NT2/D1 (cell line): Measurements from ENCODE around the gene TEAD4.

Experiments
- DNase-seq: peaks from one replicate; pipeline ENCODE4 v3.0.0-alpha.2; 2011; ENCODE audit warnings: low read depth, low spot score
- H3K27me3 ChIP-seq: 2 replicates; pipeline ENCODE4 v1.6.0; 2011; ENCODE audit warnings: mild to moderate bottlenecking; ENCODE audit not compliant: insufficient read length, insufficient read depth
- H3K36me3 ChIP-seq: 2 replicates; pipeline ENCODE4 v1.6.1; 2011; ENCODE audit warnings: mild to moderate bottlenecking, low read length, mixed read lengths; ENCODE audit not compliant: insufficient read depth, insufficient read length
- H3K4me1 ChIP-seq: 2 replicates; pipeline ENCODE4 v1.5.1; 2011; ENCODE audit not compliant: insufficient read depth, insufficient read length
- H3K4me3 ChIP-seq: 2 replicates; pipeline ENCODE4 v1.5.1; 2011; ENCODE audit warnings: low read depth; ENCODE audit not compliant: insufficient read length
- H3K9ac ChIP-seq: 2 replicates; pipeline ENCODE4 v1.6.0; 2011; ENCODE audit warnings: low read depth; ENCODE audit not compliant: insufficient read length
- H3K9me3 ChIP-seq: 2 replicates; pipeline ENCODE4 v1.5.1; 2011; ENCODE audit warnings: mild to moderate bottlenecking, low read length; ENCODE audit not compliant: insufficient read depth
- SUZ12 ChIP-seq: IDR thresholded peaks from 2 replicates; pipeline ENCODE4 v1.6.1; 2011; ENCODE audit not compliant: insufficient read length, insufficient read depth; ENCODE audit errors: extremely low read depth
- YY1 ChIP-seq: IDR thresholded peaks from 2 replicates; pipeline ENCODE4 v1.6.1; 2011; ENCODE audit not compliant: insufficient read length, insufficient read depth
- ZNF274 ChIP-seq: IDR thresholded peaks from 2 replicates; pipeline ENCODE4 v1.6.1; 2011; ENCODE audit warnings: mild to moderate bottlenecking, low read depth, low read length

Gene TEAD4

DNA sequence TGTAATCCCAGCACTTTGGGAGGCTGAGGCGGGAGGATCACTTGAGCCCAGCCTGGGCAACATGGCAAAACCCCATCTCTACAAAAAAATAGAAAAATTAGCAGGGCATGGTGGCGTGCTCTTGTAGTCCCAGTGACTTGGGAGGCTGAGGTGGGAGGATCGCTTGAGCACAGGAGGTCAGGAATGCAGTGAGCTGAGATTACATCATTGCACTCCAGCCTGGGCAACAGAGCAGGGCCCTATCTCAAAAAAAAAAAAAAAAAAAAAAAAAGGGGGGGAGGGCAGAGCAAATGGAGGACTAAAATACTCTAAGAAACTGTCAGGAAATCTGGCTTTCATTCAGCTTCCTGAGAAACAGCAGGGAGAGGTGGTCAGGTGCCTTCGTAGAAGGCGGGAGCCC, 86.3 kb downstream of the TEAD4 start:
- no peaks in the 10 kb centered on the region for H3K27me3 ChIP-seq
- no peak overlapping the region for H3K9ac ChIP-seq
- no peak for DNase-seq
- H3K36me3 ChIP-seq: peaks cover 45% of the 10 kb centered on the region
- TF ChIP-seq YY1 (no peak), SUZ12 (no peak), ZNF274 (no peak)
- H3K4me1 ChIP-seq: peaks cover 19% of the 10 kb centered on the region
- no peak overlapping the region for H3K4me3 ChIP-seq
- no peaks in the 10 kb centered on the region for H3K9me3 ChIP-seq

DNA sequence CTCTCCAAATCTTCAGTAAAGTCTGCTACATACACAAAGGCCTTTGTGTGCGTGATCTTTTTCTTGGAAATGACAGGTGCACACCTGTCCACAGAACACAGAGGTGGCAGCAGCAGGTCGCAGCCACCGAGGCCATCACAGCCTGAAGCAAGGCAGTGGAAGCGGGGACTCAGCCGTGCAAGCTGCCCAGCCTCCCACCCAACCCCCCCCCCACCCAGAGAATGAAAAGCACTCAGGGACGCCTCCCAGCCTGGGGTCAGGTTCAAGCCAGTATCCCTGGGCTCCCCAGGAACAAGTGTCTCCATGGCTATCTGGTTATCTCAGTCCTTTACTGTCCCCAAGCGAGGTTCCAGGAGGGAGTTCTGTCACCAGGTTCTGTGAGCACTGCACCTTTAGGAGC, 86.8 kb downstream of the TEAD4 start:
- DNase-seq: no peak
- peaks cover 40% of the 10 kb centered on the region for H3K36me3 ChIP-seq
- no peak for TF ChIP-seq ZNF274
- no peak for TF ChIP-seq SUZ12
- no peak for TF ChIP-seq YY1
- no peaks in the 10 kb centered on the region for H3K27me3 ChIP-seq
- H3K9ac ChIP-seq: no peak overlapping the region
- H3K9me3 ChIP-seq: no peaks in the 10 kb centered on the region
- peaks cover 16% of the 10 kb centered on the region for H3K4me1 ChIP-seq
- H3K4me3 ChIP-seq: no peak overlapping the region

DNA sequence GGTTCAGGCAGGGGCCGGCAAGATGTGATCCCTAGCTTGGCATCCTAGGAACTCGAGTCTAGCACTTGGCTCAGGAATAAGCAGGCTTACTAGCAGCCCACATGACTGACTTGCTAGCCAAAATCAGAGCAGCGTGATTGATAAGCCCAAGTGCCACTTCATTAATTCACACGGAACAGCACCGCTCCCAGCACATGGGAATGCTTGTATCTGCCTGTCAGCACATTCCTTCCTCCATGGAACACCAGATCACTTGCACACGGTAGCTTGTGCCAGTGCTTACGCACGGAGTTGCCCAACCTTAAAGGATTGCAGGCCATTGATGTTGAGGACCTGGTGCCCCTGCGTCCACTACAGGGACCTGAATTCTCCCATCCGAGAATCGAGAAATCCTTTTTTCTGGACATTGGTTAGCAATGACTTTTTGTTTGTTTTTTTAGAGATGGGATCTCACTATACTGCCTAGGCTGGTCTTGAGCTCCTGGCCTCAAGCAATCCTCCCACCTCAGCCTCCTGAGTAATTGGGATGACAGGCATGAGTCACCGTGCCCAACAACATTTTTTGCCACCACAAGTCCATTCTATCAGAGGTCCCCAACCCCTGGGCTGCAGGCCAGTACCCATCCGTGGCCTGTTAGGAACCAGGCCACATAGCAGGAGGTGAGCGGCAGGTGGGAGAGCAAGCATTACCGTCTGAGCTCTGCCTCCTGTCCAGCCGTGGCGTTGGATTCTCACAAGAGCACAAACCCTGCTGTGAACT, 87.4 kb downstream of the TEAD4 start:
- Histone ChIP-seq H3K9ac (no peak overlapping the region), H3K4me3 (no peak overlapping the region), H3K4me1 (peaks cover 13% of the 10 kb centered on the region), H3K36me3 (peaks cover 35% of the 10 kb centered on the region), H3K9me3 (no peaks in the 10 kb centered on the region), H3K27me3 (no peaks in the 10 kb centered on the region)
- DNase-seq: no peak
- TF ChIP-seq YY1: no peak
- no peak for TF ChIP-seq ZNF274
- TF ChIP-seq SUZ12: no peak

DNA sequence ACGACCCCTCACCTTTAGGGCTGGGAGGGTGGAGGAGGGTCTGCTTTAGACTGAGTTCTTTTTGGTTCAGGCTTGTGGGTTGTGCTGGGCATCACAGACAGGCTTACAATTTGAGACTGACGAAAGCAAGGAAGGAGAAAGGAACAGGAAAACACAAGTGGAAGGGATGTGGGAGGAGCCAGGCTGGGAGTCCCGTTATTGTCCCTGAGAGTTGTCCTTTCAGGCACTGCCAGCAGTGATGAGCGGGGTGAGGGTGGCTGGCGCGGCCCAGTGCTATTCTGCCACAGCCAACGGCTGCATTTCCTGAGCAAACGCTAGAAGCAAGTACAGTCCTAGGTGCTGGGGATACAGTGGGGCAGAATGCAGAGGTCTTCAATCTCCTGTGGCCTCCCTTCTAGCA, 88.8 kb downstream of the TEAD4 start:
- Histone ChIP-seq H3K9ac (no peak overlapping the region), H3K4me1 (peaks cover 11% of the 10 kb centered on the region), H3K36me3 (peaks cover 22% of the 10 kb centered on the region), H3K4me3 (no peak overlapping the region), H3K9me3 (no peaks in the 10 kb centered on the region), H3K27me3 (no peaks in the 10 kb centered on the region)
- no peak for DNase-seq
- TF ChIP-seq ZNF274 (no peak), YY1 (no peak), SUZ12 (no peak)

DNA sequence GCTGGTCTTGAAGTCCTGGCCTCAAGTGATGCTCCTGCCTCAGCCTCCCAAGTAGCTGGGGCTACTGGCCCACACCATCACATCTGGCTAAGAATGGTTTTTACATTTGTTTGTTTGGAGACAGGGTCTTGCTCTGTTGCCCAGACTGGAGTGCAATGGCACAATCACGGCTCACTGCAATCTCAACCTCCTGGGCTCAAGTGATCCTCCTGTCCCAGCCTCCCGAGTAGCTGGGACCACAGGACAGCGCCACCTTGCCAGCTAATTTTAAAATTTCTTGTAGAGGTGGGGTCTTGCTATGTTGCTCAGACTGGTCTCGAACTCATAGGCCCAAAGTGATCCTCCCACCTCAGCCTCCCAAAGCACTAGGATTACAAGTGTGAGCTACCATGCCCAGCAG, 89.3 kb downstream of the TEAD4 start:
- Histone ChIP-seq H3K36me3 (peaks cover 16% of the 10 kb centered on the region), H3K4me1 (peaks cover 11% of the 10 kb centered on the region), H3K9me3 (no peaks in the 10 kb centered on the region), H3K9ac (no peak overlapping the region), H3K27me3 (no peaks in the 10 kb centered on the region), H3K4me3 (no peak overlapping the region)
- DNase-seq: no peak
- TF ChIP-seq ZNF274: no peak
- no peak for TF ChIP-seq SUZ12
- no peak for TF ChIP-seq YY1

DNA sequence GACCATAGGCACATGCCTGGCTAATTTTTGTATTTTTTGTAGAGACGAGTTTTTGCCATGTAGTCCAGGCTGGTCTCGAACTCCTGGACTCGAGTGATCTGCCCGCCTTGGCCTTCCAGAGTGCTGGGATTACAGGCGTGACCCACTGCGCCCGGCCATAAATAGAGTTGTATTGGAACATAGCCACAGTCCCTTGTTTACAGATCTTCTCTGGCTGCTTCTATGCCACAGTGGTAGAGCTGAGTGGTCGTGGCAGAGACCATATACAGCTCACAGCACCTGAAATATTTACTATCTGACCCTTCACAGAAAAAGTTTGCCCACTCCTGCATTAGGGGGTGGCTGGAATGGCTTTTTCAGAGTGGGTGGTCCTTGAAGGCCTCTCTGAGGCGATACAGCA, 90.0 kb downstream of the TEAD4 start:
- Histone ChIP-seq H3K4me3 (no peak overlapping the region), H3K27me3 (no peaks in the 10 kb centered on the region), H3K36me3 (peaks cover 10% of the 10 kb centered on the region), H3K9ac (no peak overlapping the region), H3K9me3 (no peaks in the 10 kb centered on the region), H3K4me1 (peaks cover 11% of the 10 kb centered on the region)
- no peak for DNase-seq
- TF ChIP-seq YY1: no peak
- TF ChIP-seq ZNF274: no peak
- no peak for TF ChIP-seq SUZ12

DNA sequence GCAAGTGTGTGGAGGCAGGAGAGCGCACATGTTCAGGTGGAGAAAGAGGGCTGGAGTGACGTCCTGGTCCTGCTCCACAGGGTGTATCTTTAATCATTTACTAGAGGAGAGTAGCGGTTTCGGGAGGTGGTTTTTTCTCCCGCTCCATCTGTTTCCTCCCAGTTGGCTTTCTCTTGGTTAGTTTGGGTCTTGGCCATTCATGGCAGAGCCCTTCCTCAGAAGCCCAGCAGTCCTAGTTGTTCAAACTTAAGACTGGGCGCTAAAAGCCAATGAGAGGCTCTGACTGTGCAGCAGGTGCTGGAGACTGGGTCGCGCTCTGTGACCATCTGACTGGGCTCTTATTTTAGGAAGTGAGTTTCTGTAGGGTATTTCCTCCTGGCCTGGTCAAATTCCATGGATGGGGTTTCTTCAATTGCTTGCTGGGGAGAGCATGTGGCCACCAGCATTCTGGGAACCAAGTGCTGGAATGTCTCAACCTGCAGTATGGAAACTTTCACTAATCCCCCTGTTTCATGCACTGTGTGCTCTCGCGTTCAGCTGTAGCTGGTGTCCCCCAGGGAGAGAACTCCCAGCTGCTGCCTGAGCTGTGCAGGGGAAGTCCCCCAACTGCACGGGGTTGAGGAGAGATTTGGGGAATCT, 90.5 kb downstream of the TEAD4 start:
- H3K27me3 ChIP-seq: no peaks in the 10 kb centered on the region
- no peak overlapping the region for H3K9ac ChIP-seq
- H3K4me3 ChIP-seq: no peak overlapping the region
- H3K9me3 ChIP-seq: no peaks in the 10 kb centered on the region
- DNase-seq: no peak
- peaks cover 7% of the 10 kb centered on the region for H3K36me3 ChIP-seq
- H3K4me1 ChIP-seq: peaks cover 11% of the 10 kb centered on the region
- TF ChIP-seq SUZ12 (no peak), ZNF274 (no peak)
